H9 (cell line): ENCODE measurements around the gene MGLL. TPM values are rescaled to one million over a fixed set of nuclear protein-coding genes. Genes with fewer than 3 reads are reported as not detected.

Experiments
- DNase-seq: peaks from one replicate; pipeline ENCODE4 v3.0.0-alpha.2; 2017
- H2AFZ ChIP-seq: one replicate; pipeline ENCODE4 v1.6.1; 2013; ENCODE audit warnings: mild to moderate bottlenecking, low read length, control low read depth, moderate library complexity
- H2AK5ac ChIP-seq: 2 replicates; pipeline ENCODE4 v1.6.1; 2013; ENCODE audit warnings: low read length, control low read depth, mixed read lengths; ENCODE audit not compliant: insufficient read length
- H2BK120ac ChIP-seq: one replicate; pipeline ENCODE4 v1.6.1; 2013; ENCODE audit warnings: low read depth, mild to moderate bottlenecking, low read length, control low read depth, inconsistent platforms; ENCODE audit not compliant: poor library complexity, severe bottlenecking
- H2BK12ac ChIP-seq: 2 replicates; pipeline ENCODE4 v1.6.1; 2013; ENCODE audit warnings: low read length, control low read depth, mixed read lengths, low read depth; ENCODE audit not compliant: insufficient read length
- H2BK15ac ChIP-seq: 2 replicates; pipeline ENCODE4 v1.6.1; 2013; ENCODE audit warnings: low read depth, low read length, control low read depth
- H2BK20ac ChIP-seq: one replicate; pipeline ENCODE4 v1.6.1; 2013; ENCODE audit warnings: low read depth, mild to moderate bottlenecking, low read length, control low read depth, inconsistent platforms; ENCODE audit not compliant: poor library complexity, severe bottlenecking
- H2BK5ac ChIP-seq: 2 replicates; pipeline ENCODE4 v1.6.1; 2013; ENCODE audit warnings: low read length, control low read depth, mixed read lengths; ENCODE audit not compliant: insufficient read length
- H3K14ac ChIP-seq: 2 replicates; pipeline ENCODE4 v1.6.1; 2013; ENCODE audit warnings: low read length, control low read depth; ENCODE audit not compliant: insufficient read depth
- H3K18ac ChIP-seq: 2 replicates; pipeline ENCODE4 v1.6.1; 2013; ENCODE audit warnings: low read depth, mild to moderate bottlenecking, mixed read lengths, low read length, control low read depth; ENCODE audit not compliant: insufficient read length
- H3K23ac ChIP-seq: 2 replicates; pipeline ENCODE4 v1.6.1; 2013; ENCODE audit warnings: low read length, control low read depth, mixed read lengths, low read depth; ENCODE audit not compliant: insufficient read length
- H3K23me2 ChIP-seq: 2 replicates; pipeline ENCODE4 v1.6.1; 2013; ENCODE audit warnings: low read depth, mild to moderate bottlenecking, mixed read lengths, low read length, control low read depth; ENCODE audit not compliant: insufficient read length, poor library complexity, severe bottlenecking
- H3K27ac ChIP-seq: 2 replicates; pipeline ENCODE4 v1.5.1; 2013; ENCODE audit warnings: low read length, control low read depth, mixed read lengths, low read depth; ENCODE audit not compliant: insufficient read length
- H3K27me3 ChIP-seq: 2 replicates; pipeline ENCODE4 v1.6.1; 2013; ENCODE audit warnings: low read length, control low read depth, inconsistent platforms; ENCODE audit not compliant: insufficient read depth
- H3K4ac ChIP-seq: 2 replicates; pipeline ENCODE4 v1.6.1; 2013; ENCODE audit warnings: low read depth, mild to moderate bottlenecking, control low read depth, inconsistent platforms, low read length, moderate library complexity
- H3K4me1 ChIP-seq: 2 replicates; pipeline ENCODE4 v1.6.1; 2013; ENCODE audit warnings: low read length, control low read depth, inconsistent platforms; ENCODE audit not compliant: insufficient read depth
- H3K4me2 ChIP-seq: 2 replicates; pipeline ENCODE4 v1.6.1; 2013; ENCODE audit warnings: low read length, control low read depth, mixed read lengths; ENCODE audit not compliant: insufficient read length, insufficient read depth
- H3K56ac ChIP-seq: 2 replicates; pipeline ENCODE4 v1.6.1; 2013; ENCODE audit warnings: low read depth, mild to moderate bottlenecking, mixed read lengths, low read length, control low read depth; ENCODE audit not compliant: insufficient read length
- H3K79me1 ChIP-seq: 2 replicates; pipeline ENCODE4 v1.6.1; 2013; ENCODE audit warnings: low read depth, mild to moderate bottlenecking, moderate library complexity, low read length, control low read depth, inconsistent platforms; ENCODE audit not compliant: insufficient read depth, poor library complexity, severe bottlenecking
- H3K79me2 ChIP-seq: 2 replicates; pipeline ENCODE4 v1.6.1; 2013; ENCODE audit warnings: low read length, control low read depth, inconsistent platforms; ENCODE audit not compliant: insufficient read depth
- H3K9ac ChIP-seq: 2 replicates; pipeline ENCODE4 v1.6.1; 2013; ENCODE audit warnings: low read length, control low read depth, mixed read lengths; ENCODE audit not compliant: insufficient read length; ENCODE audit errors: extremely low read depth
- H3K9me3 ChIP-seq: one replicate; pipeline ENCODE4 v1.6.1; 2013; ENCODE audit warnings: low read depth, low read length, inconsistent platforms; ENCODE audit not compliant: control insufficient read depth
- H3T11ph ChIP-seq: one replicate; pipeline ENCODE4 v1.6.1; 2013; ENCODE audit warnings: mild to moderate bottlenecking, low read length, control low read depth, inconsistent platforms
- H4K20me1 ChIP-seq: one replicate; pipeline ENCODE4 v1.6.1; 2013; ENCODE audit not compliant: control insufficient read depth, insufficient read length, insufficient read depth
- H4K5ac ChIP-seq: 2 replicates; pipeline ENCODE4 v1.6.1; 2013; ENCODE audit warnings: low read depth, mild to moderate bottlenecking, mixed read lengths, low read length, control low read depth; ENCODE audit not compliant: insufficient read length
- H4K8ac ChIP-seq: replicated peaks from 2 replicates; pipeline ENCODE4 v1.6.1; 2013; ENCODE audit warnings: low read length, control low read depth, mixed read lengths, low read depth; ENCODE audit not compliant: insufficient read length
- H4K91ac ChIP-seq: 2 replicates; pipeline ENCODE4 v1.6.1; 2013; ENCODE audit warnings: low read depth, mild to moderate bottlenecking, moderate library complexity, mixed read lengths, low read length, control low read depth; ENCODE audit not compliant: insufficient read length
- H3K27ac Mint-ChIP-seq, 3 experiments: 2 replicates in 2 of 3; 3 replicates in 1 of 3; pipeline ENCODE4 v1.8.0; 2020 to 2021; ENCODE audit warnings: mixed read lengths in 3 of 3, mild to moderate bottlenecking in 1 of 3, moderate library complexity in 1 of 3
- H3K27me3 Mint-ChIP-seq: 2 replicates; pipeline ENCODE4 v1.8.0; 2021; ENCODE audit warnings: low read depth, mild to moderate bottlenecking, moderate library complexity, mixed read lengths
- H3K36me3 Mint-ChIP-seq, 3 experiments: 2 replicates in 2 of 3; 3 replicates in 1 of 3; pipeline ENCODE4 v1.8.0; 2020 to 2021; ENCODE audit warnings: low read depth in 3 of 3, mixed read lengths in 3 of 3; ENCODE audit not compliant: insufficient read depth in 1 of 3
- H3K4me1 Mint-ChIP-seq, 2 experiments: 2 replicates each; pipeline ENCODE4 v1.8.0; 2020; ENCODE audit warnings: mixed read lengths in 2 of 2
- H3K4me3 Mint-ChIP-seq, 2 experiments: 2 replicates in 1 of 2; 3 replicates in 1 of 2; pipeline ENCODE4 v1.8.0; 2020 to 2021; ENCODE audit warnings: mild to moderate bottlenecking in 2 of 2, mixed read lengths in 2 of 2, moderate library complexity in 1 of 2
- H3K9me3 Mint-ChIP-seq, 2 experiments: 2 replicates in 1 of 2; 3 replicates in 1 of 2; pipeline ENCODE4 v1.8.0; 2020; ENCODE audit warnings: mild to moderate bottlenecking in 2 of 2, mixed read lengths in 2 of 2, moderate library complexity in 1 of 2
- CTCF ChIP-seq: fragments of 200-600 bp; sonication (generic); conservative IDR thresholded peaks from 3 replicates; pipeline ENCODE4 v1.8.0; 2021; ENCODE audit warnings: antibody characterized with exemption, mild to moderate bottlenecking
- WGBS: extraction: QIAGEN DNeasy Blood & Tissue Kit; methylation state at CpG from one replicate; pipeline ENCODE4 v1.1.7; 2013; ENCODE audit warnings: missing lambda C conversion rate, low lambda C conversion rate, mixed read lengths; ENCODE audit not compliant: insufficient read length; ENCODE audit errors: extremely low coverage; 5-methylcytosine and 5-hydroxymethylcytosine counted together
- total RNA-seq: library from RNA; stranded (reverse); gene quantifications from 2 replicates; pipeline ENCODE4 v1.2.1, GENCODE V29; 2021

MGLL gene
- total RNA-seq, 1 experiment from 2014 or later, result 0.11 TPM

DNA sequence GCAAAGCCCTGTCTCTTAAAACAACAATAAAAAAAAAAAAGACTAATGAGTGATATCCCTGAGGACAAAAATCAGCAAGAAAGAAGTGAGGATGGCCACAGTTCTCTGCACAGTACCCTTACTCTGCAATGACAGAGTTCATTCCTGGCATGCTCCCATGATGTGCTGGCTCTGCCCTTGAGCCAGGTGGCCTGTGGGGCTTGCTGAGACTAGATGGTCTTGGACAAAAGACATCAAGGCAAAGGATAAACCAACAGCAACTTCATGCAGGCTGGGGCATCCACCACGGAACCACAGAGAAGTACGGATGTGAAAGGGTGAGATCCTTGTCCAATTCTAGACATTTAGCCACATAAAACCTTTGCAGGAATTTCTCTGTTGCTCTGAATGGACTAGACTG, 12.7 kb downstream of the MGLL start:
- no peak overlapping the region for H3K4me3 Mint-ChIP-seq
- H3K56ac ChIP-seq, result no peak overlapping the region
- H3T11ph ChIP-seq, result no peak overlapping the region
- H3K4me2 ChIP-seq, result no peak overlapping the region
- H3K27me3 Mint-ChIP-seq, result peaks cover 19% of the 10 kb centered on the region
- H2BK15ac ChIP-seq, result no peak overlapping the region
- no peaks in the 10 kb centered on the region for H3K79me2 ChIP-seq
- H3K9me3 Mint-ChIP-seq, result peaks cover 0 to 2% of the 10 kb centered on the region in 2 experiments; a peak in 1 of 5 replicates
- no peaks in the 10 kb centered on the region for H4K20me1 ChIP-seq
- H3K4me1 ChIP-seq, result no peaks in the 10 kb centered on the region
- no peak overlapping the region for H3K4ac ChIP-seq
- H3K79me1 ChIP-seq, result no peaks in the 10 kb centered on the region
- no peaks in the 10 kb centered on the region for H3K9me3 ChIP-seq
- no peak overlapping the region for H2BK20ac ChIP-seq
- WGBS, result no CpG with 5 or more reads among the region's 2 CpGs
- no peak for TF ChIP-seq CTCF
- H2AFZ ChIP-seq, result no peak overlapping the region
- no peak overlapping the region for H4K5ac ChIP-seq
- no peaks in the 10 kb centered on the region for H3K27me3 ChIP-seq
- no peak overlapping the region for H3K27ac Mint-ChIP-seq
- H2BK5ac ChIP-seq, result no peak overlapping the region
- no peaks in the 10 kb centered on the region for H3K4me1 Mint-ChIP-seq
- DNase-seq, result no peak
- no peak overlapping the region for H3K9ac ChIP-seq
- no peak overlapping the region for H3K27ac ChIP-seq
- no peak overlapping the region for H4K91ac ChIP-seq
- H2AK5ac ChIP-seq, result no peak overlapping the region
- no peaks in the 10 kb centered on the region for H3K23me2 ChIP-seq
- no peak overlapping the region for H4K8ac ChIP-seq
- no peak overlapping the region for H2BK12ac ChIP-seq
- no peaks in the 10 kb centered on the region; a peak in 1 of 7 replicates for H3K36me3 Mint-ChIP-seq
- H3K14ac ChIP-seq, result no peak overlapping the region
- H2BK120ac ChIP-seq, result no peak overlapping the region
- H3K23ac ChIP-seq, result no peak overlapping the region
- no peak overlapping the region for H3K18ac ChIP-seq
